ENCODE measurements around the gene SKI.
A peak's percentile ranks its signal among the peaks of the same experiment; 100 is the strongest.

SKI gene

DNA sequence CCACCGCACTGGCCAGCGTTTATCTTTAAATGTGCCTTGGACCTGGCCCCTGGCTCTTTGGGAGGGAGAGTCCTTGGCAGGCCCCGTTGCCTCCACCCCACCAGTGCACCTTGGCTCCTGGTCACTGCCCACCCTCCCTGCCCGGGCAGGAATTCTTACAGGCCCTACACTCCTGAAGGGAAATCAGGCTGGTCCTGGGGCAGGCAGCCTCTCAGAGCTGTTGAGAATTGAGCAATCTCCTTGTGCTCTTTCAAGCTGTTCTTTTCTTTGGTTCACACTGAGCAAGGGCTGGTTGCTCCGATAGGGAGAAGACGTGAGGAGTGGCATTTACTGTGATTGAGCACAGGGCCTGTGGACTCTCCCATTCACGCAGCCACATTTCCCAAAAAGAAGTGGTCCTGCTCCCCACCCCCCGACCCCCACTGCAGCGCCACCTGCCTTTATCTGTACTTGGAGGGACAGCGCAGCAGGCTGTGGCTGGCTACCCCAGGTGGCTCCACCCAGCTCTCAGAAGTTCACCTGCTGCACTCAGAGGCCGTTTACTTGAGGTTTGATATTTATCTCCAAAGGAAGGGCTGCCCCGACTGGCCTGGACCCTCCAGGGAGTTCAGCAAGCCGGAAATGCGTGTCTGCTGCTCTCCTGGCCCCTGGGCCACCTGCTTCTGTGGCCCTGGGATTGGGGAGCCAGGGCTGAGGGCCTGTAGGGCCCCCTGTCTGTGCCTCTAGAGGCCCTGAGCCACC is 47.8 kb downstream of the SKI start:
- DNase-seq (ENCODE audit: low spot score) = no peak

DNA sequence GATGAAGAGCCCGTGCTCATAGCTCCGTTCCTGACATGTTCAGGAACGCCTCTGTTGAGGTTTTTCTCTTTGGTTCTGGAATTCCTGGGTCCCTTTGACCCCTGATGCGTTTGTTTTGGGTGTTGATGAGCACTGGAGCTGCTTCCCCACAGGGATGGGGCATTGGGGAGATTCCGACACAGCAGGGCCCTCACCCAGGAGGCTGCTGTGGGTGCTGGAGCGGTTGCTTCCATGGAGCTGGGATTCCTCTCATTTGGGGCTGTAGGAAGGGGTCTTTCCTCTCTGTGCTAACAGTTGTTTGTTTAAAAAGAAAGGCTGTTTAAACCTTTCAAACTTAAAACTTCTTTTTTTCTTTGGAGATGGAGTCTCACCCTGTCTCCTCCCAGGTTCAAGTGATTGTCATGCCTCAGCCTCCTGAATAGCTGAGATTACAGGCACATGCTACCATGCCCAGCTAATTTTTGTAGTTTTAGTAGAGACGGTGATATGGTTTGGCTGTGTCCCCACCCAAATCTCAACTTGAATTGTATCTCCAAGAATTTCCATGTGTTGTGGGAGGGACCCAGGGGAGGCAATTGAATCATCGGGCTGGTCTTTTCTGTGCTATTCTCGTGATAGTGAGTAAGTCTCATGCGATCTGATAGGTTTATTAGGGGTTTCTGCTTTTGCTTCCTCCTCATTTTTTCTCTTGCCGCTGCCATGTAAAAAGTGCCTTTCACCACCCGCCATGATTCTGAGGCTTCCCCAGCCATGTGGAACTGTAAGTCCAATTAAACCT is 48.9 kb downstream of the SKI start:
- DNase-seq (ENCODE audit: low spot score) = no peak

DNA sequence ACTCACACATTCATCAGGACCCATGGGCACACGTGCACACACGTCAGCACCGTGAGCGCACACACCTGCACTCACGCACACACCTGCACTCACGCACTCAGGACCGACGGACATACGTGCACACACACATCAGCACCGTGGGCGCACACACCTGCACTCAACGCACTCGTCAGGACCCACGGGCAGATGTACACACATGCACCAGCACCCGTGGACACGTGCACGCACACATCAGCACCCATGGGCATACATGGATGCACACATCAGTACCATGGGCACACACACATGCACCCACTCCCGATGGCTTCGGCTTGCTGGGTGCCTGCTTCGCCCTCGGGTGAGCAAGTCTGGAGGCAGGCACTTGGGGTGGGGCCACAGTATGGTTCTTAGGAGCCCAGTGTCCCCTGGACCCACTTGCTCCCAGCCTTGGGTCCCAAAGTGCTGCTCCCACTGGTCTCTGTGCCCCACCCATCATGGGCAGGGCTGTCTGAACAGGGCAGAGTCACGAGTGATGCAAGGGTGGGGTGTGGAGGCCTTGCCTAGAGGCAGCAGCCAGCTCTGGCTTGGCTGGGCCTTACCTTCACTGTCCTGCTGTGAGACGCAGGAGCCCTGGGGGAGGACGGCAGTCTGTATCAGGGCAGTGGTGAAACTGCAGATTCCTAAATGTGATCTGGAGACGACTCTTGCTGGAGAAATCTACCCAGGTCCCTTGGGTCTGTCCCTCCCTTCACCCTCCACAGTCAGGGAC is 49.8 kb downstream of the SKI start:
- no peak for DNase-seq (ENCODE audit: low spot score)

DNA sequence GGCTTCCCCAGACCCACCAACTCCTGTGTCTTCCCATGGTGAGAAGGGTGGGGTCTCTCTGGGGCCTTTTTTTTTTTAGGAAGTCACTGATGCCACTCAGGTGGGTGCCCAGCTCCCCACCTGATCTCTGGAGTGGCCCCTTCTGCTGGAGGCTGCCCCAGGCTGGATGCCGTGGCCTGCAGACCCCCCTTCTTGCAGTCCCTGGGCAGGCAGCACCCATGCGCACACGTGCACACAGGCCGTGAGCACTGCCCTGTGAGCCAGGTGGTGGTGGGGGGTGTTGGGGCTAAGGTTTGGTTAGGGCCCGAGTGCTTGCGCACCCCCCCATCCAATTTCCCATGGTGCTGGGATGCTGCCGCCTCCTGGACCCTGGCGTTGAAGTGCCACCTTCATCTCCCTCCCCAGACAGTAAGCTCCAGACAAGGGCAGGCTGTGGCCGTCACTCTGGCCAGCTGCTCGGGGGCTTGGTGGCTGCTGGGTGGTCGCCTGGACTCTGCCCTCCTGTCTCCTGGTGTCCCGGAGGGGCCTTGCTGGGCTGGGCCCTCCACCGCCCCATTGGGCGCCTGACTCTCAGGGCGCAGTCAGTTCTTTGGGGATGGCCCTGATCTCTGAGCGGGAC is 50.6 kb downstream of the SKI start:
- no peak for DNase-seq (ENCODE audit: low spot score)

DNA sequence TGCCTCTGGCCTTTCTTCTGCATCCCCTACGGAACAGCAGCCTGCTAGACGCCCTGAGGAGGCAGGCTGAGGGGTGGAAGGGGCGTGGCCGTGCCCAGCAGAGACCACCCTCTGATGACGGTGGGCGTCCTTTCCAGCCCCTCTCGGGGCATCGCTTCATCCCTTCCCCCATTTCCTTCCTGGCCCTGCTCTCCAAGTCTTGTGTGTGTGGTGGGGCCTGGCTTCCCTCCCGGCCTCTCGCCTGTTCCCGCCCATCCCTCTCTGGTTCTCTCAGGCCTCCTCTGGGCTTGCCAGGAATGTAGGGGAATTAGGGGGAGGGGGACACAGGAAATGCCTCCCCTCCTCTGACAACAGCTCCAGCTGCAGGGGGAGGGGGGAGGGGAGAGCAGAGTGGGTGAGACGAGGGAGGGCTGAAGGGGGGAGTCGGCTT is 51.1 kb downstream of the SKI start:
- peak; percentile 94 for DNase-seq (ENCODE audit: low spot score)

GRCh38 chr1:2279817-2280216 is 51.7 kb downstream of the SKI start:
- no peak for DNase-seq (ENCODE audit: low spot score)

DNA sequence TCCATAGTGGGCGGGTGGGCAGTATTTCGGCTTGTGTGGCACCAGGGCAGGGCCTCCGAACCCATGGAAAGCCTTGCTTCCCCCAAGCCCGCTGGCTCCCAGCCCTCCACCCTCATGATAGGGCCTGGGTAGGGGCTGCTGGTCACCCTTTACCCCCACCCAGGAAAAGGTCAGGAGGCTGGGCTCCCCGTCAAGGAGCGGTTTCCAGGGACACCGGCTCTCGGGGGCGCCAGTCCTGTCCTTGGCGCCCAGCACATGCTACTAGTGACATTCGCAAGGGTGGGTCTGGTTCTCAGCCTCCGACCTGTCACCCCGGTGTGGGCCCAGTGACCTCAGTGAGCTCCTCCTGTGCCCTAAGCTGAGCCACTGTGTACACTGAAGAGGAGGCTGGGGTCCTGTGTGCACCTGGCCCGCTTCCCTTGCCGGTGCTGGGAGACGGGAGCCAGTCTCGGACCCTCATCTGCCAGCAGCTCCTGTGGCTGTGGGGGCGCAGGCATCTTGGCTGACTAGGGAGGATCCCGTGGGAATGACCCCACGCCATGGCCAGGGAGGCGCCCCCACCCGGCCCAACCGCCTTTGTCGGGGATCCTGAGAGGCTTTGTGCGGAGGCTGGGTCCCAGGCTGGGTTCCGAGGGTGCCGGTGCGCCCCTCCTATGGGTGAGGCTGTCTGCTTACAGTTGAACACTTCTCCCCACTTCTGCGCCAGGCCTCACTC is 54.6 kb downstream of the SKI start:
- no peak for DNase-seq (ENCODE audit: low spot score)

DNA sequence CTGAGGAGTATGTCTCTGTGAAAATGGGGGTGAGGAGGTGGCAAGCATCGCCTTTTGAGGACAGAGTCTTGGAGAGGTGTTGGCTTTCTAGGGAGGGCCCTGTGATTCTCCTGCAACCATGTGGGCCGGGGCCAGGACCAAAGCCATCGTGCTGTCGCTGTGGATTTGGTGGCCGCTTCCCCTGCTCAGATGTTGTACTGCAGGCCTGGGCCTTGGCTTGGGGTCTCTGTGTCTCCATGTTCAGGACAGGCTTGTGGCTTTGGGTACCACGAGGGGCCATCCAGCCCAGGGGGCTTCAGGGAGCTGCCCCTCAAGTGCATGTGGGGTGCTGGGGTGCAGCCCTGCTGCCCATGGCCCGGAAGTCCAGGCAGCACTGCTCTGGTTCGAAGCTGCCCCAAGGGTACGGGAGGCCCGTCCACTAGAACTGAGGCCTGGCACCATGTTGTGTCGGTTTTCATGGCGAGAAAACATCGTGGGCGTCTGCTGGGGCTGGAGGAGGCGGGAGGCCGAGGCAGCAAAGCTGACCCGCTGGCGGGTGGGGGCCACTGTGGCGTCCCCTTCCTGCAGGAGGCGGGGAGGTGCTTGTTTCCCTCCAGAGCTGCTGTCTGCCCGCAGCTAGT is 55.4 kb downstream of the SKI start:
- DNase-seq (ENCODE audit: low spot score) = no peak

DNA sequence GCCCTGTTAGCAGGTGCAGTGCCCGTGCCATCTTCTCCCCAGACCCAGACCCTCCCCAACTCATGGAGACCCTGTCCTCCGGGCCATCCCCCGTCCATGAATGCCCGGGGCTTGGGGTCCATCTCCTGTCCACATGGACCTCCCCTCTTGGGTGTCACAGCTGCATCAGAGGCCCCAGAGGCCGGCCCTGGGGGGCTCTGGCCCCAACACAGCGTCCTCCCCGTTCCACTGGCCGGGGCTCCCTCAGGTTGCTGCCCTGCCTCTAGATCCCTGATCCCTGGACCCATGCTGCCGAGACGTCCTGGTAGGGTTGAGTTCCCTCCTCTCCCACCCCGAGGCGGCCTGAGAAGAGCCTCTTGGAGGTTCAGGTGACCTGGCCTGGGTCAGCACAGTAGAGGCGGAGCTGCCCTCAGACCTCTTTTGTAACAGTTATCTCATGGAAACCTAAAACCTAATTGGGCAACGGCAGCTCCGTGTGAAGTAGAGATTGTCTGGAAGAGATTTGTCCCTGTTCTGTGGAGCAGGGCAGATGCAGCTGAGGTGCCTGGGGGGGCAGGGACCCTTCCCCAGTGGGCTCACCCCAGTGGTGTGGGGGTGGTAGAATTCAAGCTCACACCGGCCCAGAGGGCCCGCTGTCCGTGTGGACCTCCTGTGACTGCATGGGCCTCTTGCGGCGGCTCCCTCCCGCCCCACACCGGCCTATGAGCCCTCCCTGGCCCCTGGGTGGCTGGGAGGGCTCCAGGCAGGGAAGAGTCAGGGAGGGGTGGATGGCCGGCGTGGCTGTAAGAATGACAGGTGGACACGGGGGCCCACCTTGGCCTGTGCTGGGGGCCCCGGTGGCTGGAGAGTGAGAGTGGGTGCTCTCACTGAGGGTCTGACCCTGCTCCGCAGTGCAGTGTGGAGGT is 56.1 kb downstream of the SKI start:
- DNase-seq (ENCODE audit: low spot score) = no peak

DNA sequence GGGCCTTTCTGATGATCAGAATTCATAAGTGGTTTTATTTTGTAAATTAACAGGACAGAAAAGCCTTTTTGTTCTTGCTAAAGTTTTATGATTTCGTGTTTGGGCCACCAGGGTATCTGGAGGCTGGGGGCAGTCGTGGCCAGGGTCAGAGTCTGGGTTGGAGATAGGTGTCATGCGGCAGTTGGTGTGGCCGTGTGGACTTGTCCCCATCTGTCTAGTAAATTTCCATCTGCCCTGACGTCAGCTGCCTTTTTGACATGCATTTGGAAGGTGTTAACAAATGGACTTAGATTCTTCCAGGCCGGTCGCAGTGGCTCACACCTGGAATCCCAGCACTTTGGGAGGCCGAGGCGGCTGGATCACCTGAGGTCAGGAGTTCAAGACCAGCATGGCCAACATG is 56.8 kb downstream of the SKI start:
- no peak for DNase-seq (ENCODE audit: low spot score)

DNA sequence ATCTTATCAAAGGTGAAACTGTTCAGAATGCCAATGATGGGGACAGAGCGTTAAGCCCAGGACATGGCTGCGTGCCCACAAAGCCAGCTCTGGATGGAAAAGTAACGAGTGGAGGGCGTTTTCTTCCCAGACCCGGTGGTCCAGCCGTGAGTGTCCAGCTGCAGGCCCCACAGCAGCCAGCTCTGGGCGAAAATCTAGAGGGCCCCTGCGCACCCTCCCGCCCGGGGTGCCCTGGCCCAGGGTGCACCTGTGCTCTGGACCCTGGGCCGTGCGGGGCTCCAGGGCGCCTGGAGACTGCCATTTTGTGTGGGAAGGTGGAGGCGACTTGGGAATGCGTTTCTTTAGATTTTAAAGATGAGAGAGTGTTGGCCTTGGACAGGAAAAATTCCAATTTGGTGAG is 58.8 kb downstream of the SKI start:
- no peak for DNase-seq (ENCODE audit: low spot score)

- no peak for DNase-seq (ENCODE audit: low spot score)
These were observed 59.5 kb downstream of the SKI start for GRCh38 chr1:2287649-2288048.

GRCh38 chr1:2288311-2288710 is 60.2 kb downstream of the SKI start:
- no peak for DNase-seq (ENCODE audit: low spot score)

DNA sequence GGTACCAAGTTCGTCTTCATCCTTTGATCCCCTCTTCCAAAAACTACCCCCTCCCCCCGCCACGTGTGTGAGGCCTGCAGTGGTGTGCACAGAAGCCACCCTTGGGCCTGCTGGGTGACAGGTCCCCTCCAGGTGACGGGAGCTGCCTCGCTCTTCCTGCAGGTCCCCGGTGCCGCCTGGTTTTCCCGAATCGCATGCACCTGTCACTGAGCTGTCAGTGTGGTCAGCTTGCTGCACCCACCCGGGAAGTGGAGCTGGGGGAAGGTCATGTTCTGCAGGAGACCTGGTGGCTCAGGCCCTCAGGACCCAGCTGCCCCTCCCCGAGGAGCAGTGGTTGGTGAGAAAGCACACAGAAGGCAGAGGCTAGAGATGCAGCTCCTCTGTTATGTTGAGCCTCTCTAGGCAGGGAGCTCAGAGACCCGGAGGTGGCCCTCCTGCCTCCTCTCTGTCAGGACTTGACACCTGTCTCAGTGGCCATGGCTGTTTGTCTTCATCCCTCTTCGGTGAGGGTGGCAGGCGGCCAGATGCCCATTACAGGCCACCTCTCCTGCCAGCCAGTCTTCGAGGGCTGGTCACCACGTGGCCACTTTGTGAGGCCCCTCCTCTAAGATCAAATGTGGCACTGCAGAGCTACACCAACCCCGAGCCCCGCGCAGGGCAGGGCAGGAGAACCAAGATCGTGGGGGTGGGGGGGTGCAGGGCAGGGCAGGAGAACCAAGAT is 60.9 kb downstream of the SKI start:
- no peak for DNase-seq (ENCODE audit: low spot score)

DNA sequence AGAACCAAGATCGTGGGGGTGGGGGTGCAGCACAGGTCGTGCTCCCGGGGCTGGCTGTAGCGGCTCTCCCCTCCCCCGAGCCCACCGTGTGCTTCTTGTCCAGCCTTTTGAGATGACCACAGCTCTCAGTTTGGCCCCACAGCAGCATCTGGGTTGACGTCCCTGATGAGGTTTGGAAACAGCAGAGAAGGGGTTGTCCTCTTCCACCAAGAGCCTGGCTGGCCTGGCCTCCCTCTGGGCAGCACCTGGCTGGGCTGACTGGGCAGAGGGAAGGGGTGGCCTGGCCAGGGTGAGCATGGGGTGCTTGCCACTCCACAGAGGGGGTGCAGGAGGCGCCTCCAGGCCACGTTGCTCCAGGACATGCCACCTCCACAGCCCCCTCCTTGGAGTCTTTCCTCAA is 61.5 kb downstream of the SKI start:
- DNase-seq (ENCODE audit: low spot score) = no peak

DNA sequence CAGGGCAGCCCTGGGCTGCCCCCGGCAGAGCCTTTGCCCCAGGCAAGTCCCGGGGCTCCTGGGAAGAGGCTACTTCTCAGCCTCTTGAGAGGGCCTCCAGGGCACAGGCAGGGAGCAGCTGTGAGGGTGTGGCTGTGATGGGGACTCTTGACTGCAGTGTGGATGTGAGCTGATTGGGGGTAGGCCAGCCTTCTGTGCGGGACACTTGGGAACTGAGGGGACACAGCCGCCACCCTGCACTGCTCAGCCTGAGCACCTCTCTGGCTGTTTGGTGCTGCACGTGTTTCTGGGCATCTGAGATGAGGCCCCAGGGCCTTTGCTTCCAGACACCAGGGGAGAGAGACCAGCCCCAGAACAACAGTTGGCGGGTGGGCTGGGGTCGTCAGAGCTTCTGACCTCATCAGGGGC is 62.1 kb downstream of the SKI start:
- no peak for DNase-seq (ENCODE audit: low spot score)

DNA sequence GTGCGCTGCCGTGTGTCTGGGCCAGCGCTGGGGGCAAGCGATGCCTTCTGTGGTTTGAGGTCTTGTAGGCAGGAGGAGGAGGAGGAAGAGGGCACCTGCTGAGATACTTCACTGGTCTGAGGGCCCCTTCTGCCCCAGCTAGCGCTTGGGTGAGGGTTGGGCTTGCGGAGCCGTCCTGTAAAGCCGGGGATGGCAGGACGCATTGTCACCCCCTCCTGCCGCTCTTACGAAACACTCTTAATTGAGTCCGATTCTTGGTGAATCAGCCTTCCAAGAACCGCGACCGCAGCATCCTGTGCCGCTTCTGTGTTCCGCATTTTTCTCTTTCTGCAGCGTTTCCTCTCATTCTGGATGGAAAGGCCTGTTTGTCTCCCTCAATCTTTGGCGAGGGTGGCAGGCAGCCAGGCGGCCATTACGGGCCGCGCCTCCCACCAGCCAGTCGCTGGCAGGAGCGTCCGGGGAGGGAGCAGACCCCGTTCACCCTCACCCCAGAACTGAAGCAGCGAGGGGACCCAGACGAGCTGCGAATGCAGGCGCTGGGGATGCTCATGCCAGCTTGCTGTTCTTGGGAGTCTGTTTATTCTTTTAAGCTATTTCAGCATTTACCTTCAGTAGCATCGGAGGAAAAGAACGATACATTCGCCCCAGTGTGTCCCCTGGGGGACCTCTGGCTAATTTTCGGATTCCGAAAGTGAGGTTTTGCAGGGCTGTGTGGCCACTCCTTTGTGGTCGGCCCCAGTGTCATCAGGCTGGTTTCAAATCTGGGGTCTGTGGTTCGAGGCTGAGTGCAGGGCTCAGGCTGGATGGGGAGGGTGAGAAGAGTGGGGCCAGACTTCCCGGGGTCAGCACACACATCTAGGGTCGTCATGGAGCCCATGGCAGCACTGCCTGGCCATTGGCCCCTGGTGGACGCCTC is 62.7 kb downstream of the SKI start:
- DNase-seq (ENCODE audit: low spot score) = no peak

GRCh38 chr1:2291577-2291976 is 63.5 kb downstream of the SKI start:
- DNase-seq (ENCODE audit: low spot score) = no peak
